SK-N-SH treated with all-trans-retinoic acid at 6 μM for 48 hours (cell line): ENCODE results near the gene CACNG1.

Source experiments
- ATAC-seq: fragments of 200-7000 bp; cut with Tn5 transposase; 3 replicates; pipeline ENCODE4 v1.9.1; 2020; ENCODE audit warnings: mild to moderate bottlenecking, moderate library complexity
- ARNTL ChIP-seq: fragments of 450-650 bp; formaldehyde crosslinking; IDR thresholded peaks from 2 replicates; pipeline ENCODE4 v1.5.0; 2020; ENCODE audit warnings: low read depth, mild to moderate bottlenecking, moderate library complexity, borderline replicate concordance
- BACH2 ChIP-seq: fragments of 250-450 bp; sonication (Bioruptor Pico); IDR thresholded peaks from 2 replicates; pipeline ENCODE4 v1.9.0; 2021; ENCODE audit warnings: mild to moderate bottlenecking, borderline replicate concordance
- CSDC2 ChIP-seq: fragments of 250-450 bp; sonication (Bioruptor Pico); IDR thresholded peaks from 2 replicates; pipeline ENCODE4 v1.5.0; 2020; ENCODE audit warnings: mild to moderate bottlenecking, moderate library complexity
- ESRRG ChIP-seq: fragments of 250-450 bp; sonication (Bioruptor Pico); IDR thresholded peaks from 2 replicates; pipeline ENCODE4 v1.6.1; 2021; ENCODE audit warnings: mild to moderate bottlenecking
- GLIS3 ChIP-seq: fragments of 250-450 bp; sonication (Bioruptor Pico); IDR thresholded peaks from 2 replicates; pipeline ENCODE4 v1.5.0; 2020; ENCODE audit warnings: mild to moderate bottlenecking, moderate library complexity
- ISL1 ChIP-seq: fragments of 250-450 bp; sonication (Bioruptor Pico); IDR thresholded peaks from 2 replicates; pipeline ENCODE4 v2.1.2; 2022; ENCODE audit warnings: mild to moderate bottlenecking, moderate library complexity
- OSR1 ChIP-seq: fragments of 250-450 bp; sonication (Bioruptor Pico); IDR thresholded peaks from 2 replicates; pipeline ENCODE4 v1.8.0; 2022; ENCODE audit warnings: moderate library complexity, mild to moderate bottlenecking, inconsistent platforms
- POU6F1 ChIP-seq: fragments of 250-450 bp; sonication (Bioruptor Pico); IDR thresholded peaks from 2 replicates; pipeline ENCODE4 v1.8.0; 2021; ENCODE audit warnings: low read depth, mild to moderate bottlenecking, moderate library complexity, borderline replicate concordance
- PPARA ChIP-seq: fragments of 250-450 bp; sonication (Bioruptor Pico); IDR thresholded peaks from 2 replicates; pipeline ENCODE4 v1.5.0; 2020; ENCODE audit warnings: mild to moderate bottlenecking, borderline replicate concordance
- RARB ChIP-seq: fragments of 250-450 bp; sonication (Bioruptor Pico); IDR thresholded peaks from 2 replicates; pipeline ENCODE4 v1.8.0; 2021; ENCODE audit warnings: mild to moderate bottlenecking, moderate library complexity
- SNAI2 ChIP-seq: fragments of 250-450 bp; sonication (Bioruptor Pico); IDR thresholded peaks from 2 replicates; pipeline ENCODE4 v1.5.0; 2020; ENCODE audit warnings: mild to moderate bottlenecking, moderate library complexity
- TCF4 ChIP-seq: fragments of 250-450 bp; sonication (Bioruptor Pico); IDR thresholded peaks from 2 replicates; pipeline ENCODE4 v1.8.0; 2021; ENCODE audit warnings: mild to moderate bottlenecking, moderate library complexity, borderline replicate concordance
- TOX ChIP-seq: fragments of 250-450 bp; sonication (Bioruptor Pico); IDR thresholded peaks from 2 replicates; pipeline ENCODE4 v1.8.0; 2021; ENCODE audit warnings: mild to moderate bottlenecking, moderate library complexity, borderline replicate concordance
- ZC3H10 ChIP-seq: fragments of 250-450 bp; sonication (Bioruptor Pico); IDR thresholded peaks from 2 replicates; pipeline ENCODE4 v1.5.1; 2021; ENCODE audit warnings: mild to moderate bottlenecking, moderate library complexity
- ZFP3 ChIP-seq: fragments of 250-450 bp; sonication (Bioruptor Pico); IDR thresholded peaks from 2 replicates; pipeline ENCODE4 v1.5.0; 2020; ENCODE audit warnings: mild to moderate bottlenecking, moderate library complexity
- ZFP30 ChIP-seq: fragments of 450-650 bp; formaldehyde crosslinking; IDR thresholded peaks from 2 replicates; pipeline ENCODE4 v1.5.0; 2022; ENCODE audit warnings: mild to moderate bottlenecking, moderate library complexity
- ZNF565 ChIP-seq: fragments of 450-650 bp; formaldehyde crosslinking; conservative IDR thresholded peaks from 2 replicates; pipeline ENCODE4 v1.5.0; 2020; ENCODE audit warnings: low read depth, mild to moderate bottlenecking, moderate library complexity
- ZNF70 ChIP-seq: fragments of 450-650 bp; formaldehyde crosslinking; IDR thresholded peaks from 2 replicates; pipeline ENCODE4 v1.5.0; 2020; ENCODE audit warnings: mild to moderate bottlenecking, moderate library complexity
- ZNF8 ChIP-seq: fragments of 450-650 bp; formaldehyde crosslinking; IDR thresholded peaks from 2 replicates; pipeline ENCODE4 v1.5.0; 2020; ENCODE audit warnings: mild to moderate bottlenecking, moderate library complexity
- TF ChIP-seq, protein P1 (sequence below): fragments of 250-450 bp; sonication (Bioruptor Pico); IDR thresholded peaks from 2 replicates; pipeline ENCODE4 v1.8.0; 2020; ENCODE audit warnings: mild to moderate bottlenecking, moderate library complexity, borderline replicate concordance
- TF ChIP-seq, protein P2 (sequence below): fragments of 250-450 bp; sonication (Bioruptor Pico); IDR thresholded peaks from 2 replicates; pipeline ENCODE4 v1.5.1; 2021; ENCODE audit warnings: mild to moderate bottlenecking, moderate library complexity
- TF ChIP-seq, protein P3 (sequence below): fragments of 250-450 bp; sonication (Bioruptor Pico); IDR thresholded peaks from 2 replicates; pipeline ENCODE4 v1.5.0; 2020; ENCODE audit warnings: mild to moderate bottlenecking, moderate library complexity

Gene CACNG1

DNA sequence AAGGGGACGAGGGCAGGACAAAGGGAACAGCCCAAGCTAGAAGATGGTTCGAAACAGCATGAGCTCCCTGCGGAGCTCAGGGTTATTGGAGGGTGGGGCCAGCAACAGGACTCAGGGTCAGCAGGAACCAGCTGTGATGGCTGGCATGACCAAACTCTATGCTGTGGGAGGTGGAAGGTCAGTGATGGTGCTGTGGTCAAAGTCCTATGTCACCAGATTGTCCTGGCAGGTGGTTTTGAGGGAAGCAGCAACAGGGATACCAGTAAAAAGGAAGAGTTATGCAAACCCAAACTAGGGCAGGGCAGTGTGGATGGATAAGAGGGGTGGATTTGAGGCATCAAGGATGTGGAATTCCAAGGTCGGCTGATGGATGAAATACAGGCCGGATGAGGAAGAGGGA, 47.4 kb upstream of the CACNG1 start:
- no peak for ATAC-seq

DNA sequence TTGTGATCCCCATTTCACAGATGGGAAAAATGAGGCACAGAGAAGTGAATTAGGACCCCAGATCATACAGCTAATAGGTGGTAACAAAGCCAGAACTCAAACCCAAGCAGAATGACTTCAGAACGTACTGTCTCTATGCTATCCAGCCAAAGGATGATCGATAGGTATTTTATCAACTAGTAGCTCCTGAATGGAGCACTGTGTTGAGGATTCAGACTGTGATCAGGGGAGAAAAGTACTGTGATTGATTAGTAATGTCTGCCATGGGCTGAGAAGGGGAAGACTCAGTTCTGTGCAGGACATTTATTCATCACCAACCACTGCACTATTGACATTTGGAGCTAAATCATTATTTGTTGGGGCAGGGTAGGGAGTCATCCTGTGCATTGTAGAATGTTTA, 41.1 kb upstream of the CACNG1 start:
- no peak for ATAC-seq
- TF ChIP-seq ZC3H10 (CRISPR knock-in tag) (no peak), ZNF8 (no peak), GLIS3 (CRISPR knock-in tag) (no peak), ZFP30 (CRISPR knock-in tag) (no peak), SNAI2 (CRISPR knock-in tag) (no peak), TOX (CRISPR knock-in tag) (no peak), PPARA (CRISPR knock-in tag) (no peak), ARNTL (CRISPR knock-in tag) (no peak)
- TF ChIP-seq, protein P1, sequence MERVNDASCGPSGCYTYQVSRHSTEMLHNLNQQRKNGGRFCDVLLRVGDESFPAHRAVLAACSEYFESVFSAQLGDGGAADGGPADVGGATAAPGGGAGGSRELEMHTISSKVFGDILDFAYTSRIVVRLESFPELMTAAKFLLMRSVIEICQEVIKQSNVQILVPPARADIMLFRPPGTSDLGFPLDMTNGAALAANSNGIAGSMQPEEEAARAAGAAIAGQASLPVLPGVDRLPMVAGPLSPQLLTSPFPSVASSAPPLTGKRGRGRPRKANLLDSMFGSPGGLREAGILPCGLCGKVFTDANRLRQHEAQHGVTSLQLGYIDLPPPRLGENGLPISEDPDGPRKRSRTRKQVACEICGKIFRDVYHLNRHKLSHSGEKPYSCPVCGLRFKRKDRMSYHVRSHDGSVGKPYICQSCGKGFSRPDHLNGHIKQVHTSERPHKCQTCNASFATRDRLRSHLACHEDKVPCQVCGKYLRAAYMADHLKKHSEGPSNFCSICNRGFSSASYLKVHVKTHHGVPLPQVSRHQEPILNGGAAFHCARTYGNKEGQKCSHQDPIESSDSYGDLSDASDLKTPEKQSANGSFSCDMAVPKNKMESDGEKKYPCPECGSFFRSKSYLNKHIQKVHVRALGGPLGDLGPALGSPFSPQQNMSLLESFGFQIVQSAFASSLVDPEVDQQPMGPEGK (CRISPR knock-in tag), result no peak

More for the DNA sequence above, 47.4 kb upstream of the CACNG1 start:
- TF ChIP-seq ESRRG (no peak), ZNF565 (CRISPR knock-in tag) (no peak)
- TF ChIP-seq, protein P2, sequence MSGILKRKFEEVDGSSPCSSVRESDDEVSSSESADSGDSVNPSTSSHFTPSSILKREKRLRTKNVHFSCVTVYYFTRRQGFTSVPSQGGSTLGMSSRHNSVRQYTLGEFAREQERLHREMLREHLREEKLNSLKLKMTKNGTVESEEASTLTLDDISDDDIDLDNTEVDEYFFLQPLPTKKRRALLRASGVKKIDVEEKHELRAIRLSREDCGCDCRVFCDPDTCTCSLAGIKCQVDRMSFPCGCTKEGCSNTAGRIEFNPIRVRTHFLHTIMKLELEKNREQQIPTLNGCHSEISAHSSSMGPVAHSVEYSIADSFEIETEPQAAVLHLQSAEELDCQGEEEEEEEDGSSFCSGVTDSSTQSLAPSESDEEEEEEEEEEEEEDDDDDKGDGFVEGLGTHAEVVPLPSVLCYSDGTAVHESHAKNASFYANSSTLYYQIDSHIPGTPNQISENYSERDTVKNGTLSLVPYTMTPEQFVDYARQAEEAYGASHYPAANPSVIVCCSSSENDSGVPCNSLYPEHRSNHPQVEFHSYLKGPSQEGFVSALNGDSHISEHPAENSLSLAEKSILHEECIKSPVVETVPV (CRISPR knock-in tag), result no peak

DNA sequence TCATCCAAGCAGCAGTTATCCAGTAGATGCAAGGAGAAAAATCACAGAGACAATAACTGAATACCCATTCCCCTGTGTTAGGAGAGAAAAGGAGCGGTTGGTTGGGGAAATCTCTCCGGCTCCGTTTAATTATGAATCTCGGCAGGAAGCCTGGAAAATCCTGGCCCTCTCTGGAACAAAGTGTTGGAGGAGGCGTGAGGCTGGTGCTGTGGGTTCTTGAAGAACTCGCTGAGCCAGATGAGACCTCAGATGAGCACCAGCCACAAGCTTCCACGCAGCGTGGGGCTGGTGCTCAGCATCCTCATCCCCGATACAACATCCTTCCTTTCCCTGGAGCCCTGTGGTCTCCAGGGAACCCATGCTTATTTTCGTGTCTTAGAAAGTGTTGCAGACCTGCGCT, 40.2 kb upstream of the CACNG1 start:
- no peak; the same call in 2 of the 3 replicates for ATAC-seq
- no peak for TF ChIP-seq ZNF70 (CRISPR knock-in tag)

DNA sequence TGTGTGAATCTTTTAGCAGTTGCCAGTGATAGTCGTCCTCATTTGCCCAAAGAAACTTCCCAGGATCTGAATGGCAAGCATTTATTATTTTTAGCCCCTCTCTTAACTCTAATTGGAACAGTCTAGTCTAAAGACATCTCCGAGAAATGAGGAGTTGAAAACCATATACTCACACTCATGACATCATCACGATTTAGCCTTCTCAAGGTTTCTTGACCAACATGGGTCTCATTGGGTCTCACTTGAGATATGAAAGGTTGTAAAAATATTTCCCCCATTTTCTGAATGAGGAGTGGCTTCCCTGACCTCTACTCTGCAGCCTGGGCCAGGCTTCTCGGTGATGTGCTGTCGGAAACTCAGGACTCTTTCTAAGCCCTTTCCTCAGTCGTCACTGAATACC, 37.1 kb upstream of the CACNG1 start:
- no peak for ATAC-seq
- TF ChIP-seq ARNTL (CRISPR knock-in tag), result no peak
- no peak for TF ChIP-seq GLIS3 (CRISPR knock-in tag)
- no peak for TF ChIP-seq ZNF70 (CRISPR knock-in tag)
- TF ChIP-seq TOX (CRISPR knock-in tag), result no peak
- TF ChIP-seq SNAI2 (CRISPR knock-in tag), result no peak
- no peak for TF ChIP-seq BACH2

DNA sequence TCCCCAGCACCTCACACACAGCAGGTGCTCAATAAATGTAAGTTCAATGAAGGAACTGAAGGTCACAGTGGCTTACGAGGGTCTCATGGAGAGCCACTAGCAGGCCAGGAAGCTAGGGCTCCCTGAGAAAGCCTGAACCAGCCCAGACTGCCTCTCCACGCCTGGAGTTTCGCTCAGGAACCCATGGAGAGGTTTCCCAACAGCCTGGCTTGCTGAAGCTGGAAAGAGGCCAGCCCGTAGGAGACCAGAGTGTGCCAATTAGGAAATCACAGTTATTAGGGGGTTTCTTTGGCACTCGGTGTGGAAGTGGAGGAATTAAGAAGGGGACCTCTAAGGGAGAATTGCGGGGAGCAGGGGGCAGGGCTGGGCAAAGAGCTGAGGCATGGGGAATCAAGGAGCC, 36.3 kb upstream of the CACNG1 start:
- ATAC-seq, result no peak
- TF ChIP-seq ARNTL (CRISPR knock-in tag) (no peak), RARB (CRISPR knock-in tag) (no peak), ESRRG (no peak), OSR1 (CRISPR knock-in tag) (no peak)
- TF ChIP-seq, all 23 proteins: peak for 0

GRCh38 chr17:67011527-67012175, 32.7 kb upstream of the CACNG1 start:
- ATAC-seq, result no peak
- TF ChIP-seq ZNF8 (no peak), GLIS3 (CRISPR knock-in tag) (no peak), POU6F1 (CRISPR knock-in tag) (no peak), ISL1 (CRISPR knock-in tag) (no peak), TOX (CRISPR knock-in tag) (no peak), RARB (CRISPR knock-in tag) (no peak), TCF4 (CRISPR knock-in tag) (no peak), BACH2 (no peak), CSDC2 (no peak), ESRRG (no peak), ZC3H10 (CRISPR knock-in tag) (no peak), ARNTL (CRISPR knock-in tag) (no peak), PPARA (CRISPR knock-in tag) (no peak), OSR1 (CRISPR knock-in tag) (no peak), ZFP3 (CRISPR knock-in tag) (no peak), ZNF70 (CRISPR knock-in tag) (no peak), SNAI2 (CRISPR knock-in tag) (no peak), ZFP30 (CRISPR knock-in tag) (no peak)
- TF ChIP-seq, protein P1 (CRISPR knock-in tag), result no peak
- TF ChIP-seq, protein P3, sequence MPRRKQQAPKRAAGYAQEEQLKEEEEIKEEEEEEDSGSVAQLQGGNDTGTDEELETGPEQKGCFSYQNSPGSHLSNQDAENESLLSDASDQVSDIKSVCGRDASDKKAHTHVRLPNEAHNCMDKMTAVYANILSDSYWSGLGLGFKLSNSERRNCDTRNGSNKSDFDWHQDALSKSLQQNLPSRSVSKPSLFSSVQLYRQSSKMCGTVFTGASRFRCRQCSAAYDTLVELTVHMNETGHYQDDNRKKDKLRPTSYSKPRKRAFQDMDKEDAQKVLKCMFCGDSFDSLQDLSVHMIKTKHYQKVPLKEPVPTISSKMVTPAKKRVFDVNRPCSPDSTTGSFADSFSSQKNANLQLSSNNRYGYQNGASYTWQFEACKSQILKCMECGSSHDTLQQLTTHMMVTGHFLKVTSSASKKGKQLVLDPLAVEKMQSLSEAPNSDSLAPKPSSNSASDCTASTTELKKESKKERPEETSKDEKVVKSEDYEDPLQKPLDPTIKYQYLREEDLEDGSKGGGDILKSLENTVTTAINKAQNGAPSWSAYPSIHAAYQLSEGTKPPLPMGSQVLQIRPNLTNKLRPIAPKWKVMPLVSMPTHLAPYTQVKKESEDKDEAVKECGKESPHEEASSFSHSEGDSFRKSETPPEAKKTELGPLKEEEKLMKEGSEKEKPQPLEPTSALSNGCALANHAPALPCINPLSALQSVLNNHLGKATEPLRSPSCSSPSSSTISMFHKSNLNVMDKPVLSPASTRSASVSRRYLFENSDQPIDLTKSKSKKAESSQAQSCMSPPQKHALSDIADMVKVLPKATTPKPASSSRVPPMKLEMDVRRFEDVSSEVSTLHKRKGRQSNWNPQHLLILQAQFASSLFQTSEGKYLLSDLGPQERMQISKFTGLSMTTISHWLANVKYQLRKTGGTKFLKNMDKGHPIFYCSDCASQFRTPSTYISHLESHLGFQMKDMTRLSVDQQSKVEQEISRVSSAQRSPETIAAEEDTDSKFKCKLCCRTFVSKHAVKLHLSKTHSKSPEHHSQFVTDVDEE (CRISPR knock-in tag), result no peak
